Mononuclear cell (primary cell): ENCODE data around the gene CUL1. TPM values are rescaled to one million over a fixed set of nuclear protein-coding genes. Genes with fewer than 3 reads are reported as not detected.
"Not testable (repeated sequence)": the region's sequence is repeated elsewhere in the genome, so short reads cannot be mapped to it uniquely, and the experiment has no call there.

Experiments
- H3K27me3 ChIP-seq: 2 replicates; pipeline ENCODE4 v1.6.0; 2011; ENCODE audit warnings: low read length, control low read depth; ENCODE audit not compliant: insufficient read depth
- H3K4me1 ChIP-seq: 2 replicates; pipeline ENCODE4 v1.5.1; 2011; ENCODE audit warnings: mild to moderate bottlenecking, low read length, control low read depth; ENCODE audit not compliant: insufficient read depth
- H3K4me3 ChIP-seq: 2 replicates; pipeline ENCODE4 v1.5.1; 2011; ENCODE audit warnings: mild to moderate bottlenecking, low read length, moderate library complexity
- H3K9me3 ChIP-seq: 2 replicates; pipeline ENCODE4 v1.5.1; 2011; ENCODE audit warnings: low read depth, mild to moderate bottlenecking, control low read depth, low read length
- total RNA-seq: library from RNA; depleted of rRNA; stranded (reverse); fragments of >200 nt; gene quantifications from one replicate; pipeline ENCODE4 v1.2.3, GENCODE V29; 2012

The CUL1 gene
- total RNA-seq, 1 donor, result 35.1 TPM

DNA sequence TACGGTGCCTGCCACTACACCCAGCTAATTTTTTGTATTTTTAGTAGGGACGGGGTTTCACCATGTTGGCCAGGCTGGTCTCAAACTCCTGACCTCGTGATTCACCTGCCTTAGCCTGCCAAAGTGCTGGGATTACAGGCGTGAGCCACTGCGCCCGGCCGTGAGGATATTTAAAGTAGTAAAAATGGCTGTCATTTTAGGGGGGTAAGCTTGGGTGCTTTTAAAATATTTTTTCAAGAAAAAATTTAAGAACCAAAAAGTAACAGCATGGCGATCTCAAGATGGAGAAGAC lies 4.9 kb downstream of the CUL1 start:
- not testable (repeated sequence) for H3K4me3 ChIP-seq, H3K9me3 ChIP-seq, H3K27me3 ChIP-seq
- peaks cover 49% of the 10 kb centered on the region for H3K4me1 ChIP-seq

DNA sequence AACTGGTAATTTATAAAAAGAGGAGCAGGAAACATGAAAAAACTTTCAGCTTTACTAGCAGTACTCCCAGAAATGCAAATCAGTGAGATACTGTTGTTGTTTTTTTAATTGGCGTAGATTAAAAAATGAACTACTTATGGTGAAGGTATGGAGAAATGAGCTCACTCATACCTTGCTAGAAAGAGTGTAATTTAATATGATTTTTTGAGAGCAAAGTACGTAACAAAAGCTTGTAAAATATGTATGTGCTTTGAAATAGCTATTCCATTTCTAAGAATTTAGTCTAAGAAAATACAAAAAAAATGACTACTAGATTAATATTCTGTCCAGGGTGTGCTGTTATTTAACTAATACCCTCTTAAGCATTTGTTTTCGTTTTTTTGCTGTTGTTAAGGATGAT lies 5.5 kb downstream of the CUL1 start:
- Histone ChIP-seq H3K4me1 (peaks cover 49% of the 10 kb centered on the region), H3K27me3 (no peaks in the 10 kb centered on the region), H3K4me3 (no peak overlapping the region), H3K9me3 (no peaks in the 10 kb centered on the region)

- Histone ChIP-seq H3K27me3 (no peaks in the 10 kb centered on the region), H3K4me3 (no peak overlapping the region), H3K9me3 (no peaks in the 10 kb centered on the region), H3K4me1 (peaks cover 54% of the 10 kb centered on the region)
These were observed 6.3 kb downstream of the CUL1 start for GRCh38 chr7:148704970-148705369.

DNA sequence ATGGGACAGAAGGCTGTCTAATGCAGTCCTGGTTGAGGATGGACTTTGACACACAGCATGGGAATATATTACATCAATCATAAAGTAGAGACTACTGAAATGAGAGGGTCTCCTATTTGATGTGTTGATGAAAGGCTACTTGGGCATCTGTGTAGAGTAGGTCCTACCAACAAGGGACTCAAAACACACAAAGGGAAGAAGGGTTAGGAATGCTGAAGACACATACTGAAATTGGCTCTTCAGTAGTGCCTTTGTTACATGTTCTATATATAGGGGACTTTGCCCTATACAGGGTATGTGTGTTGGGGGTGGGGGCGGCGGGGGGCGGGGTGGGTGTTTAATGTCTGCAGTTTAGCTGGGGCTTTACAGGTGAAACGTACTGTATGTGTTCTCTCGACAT lies 7.7 kb downstream of the CUL1 start:
- Histone ChIP-seq H3K9me3 (no peaks in the 10 kb centered on the region), H3K4me3 (no peak overlapping the region), H3K27me3 (no peaks in the 10 kb centered on the region), H3K4me1 (peaks cover 54% of the 10 kb centered on the region)

GRCh38 chr7:148708026-148708885 lies 9.6 kb downstream of the CUL1 start:
- peaks cover 52% of the 10 kb centered on the region for H3K4me1 ChIP-seq
- no peaks in the 10 kb centered on the region for H3K27me3 ChIP-seq
- no peaks in the 10 kb centered on the region for H3K9me3 ChIP-seq
- H3K4me3 ChIP-seq, result no peak overlapping the region

DNA sequence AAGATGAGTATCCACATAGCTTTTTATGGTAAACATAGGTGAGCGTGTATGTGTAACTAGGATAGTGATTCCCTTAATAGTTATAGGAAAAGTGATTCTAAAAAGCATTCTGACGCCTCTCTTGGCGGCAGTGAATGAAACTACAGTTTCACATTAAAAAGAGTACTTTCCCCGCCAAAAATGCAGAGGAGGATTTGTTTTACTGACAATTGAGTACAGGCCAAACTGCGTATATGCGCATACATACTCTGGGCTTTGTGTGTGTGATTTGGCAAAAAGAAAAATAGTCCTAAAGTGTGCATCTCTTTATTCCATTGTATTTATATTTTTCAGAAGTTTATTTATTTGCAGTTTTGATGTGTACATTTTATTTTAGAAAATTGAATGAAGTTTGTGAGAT lies 10.3 kb downstream of the CUL1 start:
- Histone ChIP-seq H3K27me3 (no peaks in the 10 kb centered on the region), H3K4me3 (no peak overlapping the region), H3K9me3 (no peaks in the 10 kb centered on the region), H3K4me1 (peaks cover 48% of the 10 kb centered on the region)

DNA sequence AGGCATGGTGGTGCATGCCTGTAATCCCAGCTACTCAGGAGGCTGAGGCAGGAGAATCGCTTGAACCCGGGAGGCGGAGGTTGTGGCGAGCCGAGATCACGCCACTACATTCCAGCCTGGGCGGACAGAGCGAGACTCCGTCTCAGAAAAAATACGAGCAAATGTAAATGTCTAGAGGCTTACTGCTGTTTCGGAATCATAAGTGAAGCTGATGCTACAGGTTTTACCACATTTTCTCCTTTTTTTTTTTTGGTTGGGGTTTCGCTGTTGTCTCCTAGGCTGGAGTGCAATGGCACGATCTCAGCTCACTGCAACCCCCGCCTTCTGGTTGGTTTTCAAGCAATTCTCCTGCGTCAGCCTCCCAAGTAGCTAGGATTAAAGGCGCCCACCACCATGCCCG lies 11.7 kb downstream of the CUL1 start:
- H3K4me1 ChIP-seq, result peaks cover 59% of the 10 kb centered on the region
- not testable (repeated sequence) for H3K27me3 ChIP-seq

GRCh38 chr7:148711191-148712102 lies 12.7 kb downstream of the CUL1 start:
- Histone ChIP-seq H3K27me3 (no peaks in the 10 kb centered on the region), H3K4me3 (no peak overlapping the region), H3K4me1 (peaks cover 52% of the 10 kb centered on the region), H3K9me3 (no peaks in the 10 kb centered on the region)

More for the DNA sequence above, 11.7 kb downstream of the CUL1 start:
- H3K4me3 ChIP-seq, H3K9me3 ChIP-seq: not testable (repeated sequence)

DNA sequence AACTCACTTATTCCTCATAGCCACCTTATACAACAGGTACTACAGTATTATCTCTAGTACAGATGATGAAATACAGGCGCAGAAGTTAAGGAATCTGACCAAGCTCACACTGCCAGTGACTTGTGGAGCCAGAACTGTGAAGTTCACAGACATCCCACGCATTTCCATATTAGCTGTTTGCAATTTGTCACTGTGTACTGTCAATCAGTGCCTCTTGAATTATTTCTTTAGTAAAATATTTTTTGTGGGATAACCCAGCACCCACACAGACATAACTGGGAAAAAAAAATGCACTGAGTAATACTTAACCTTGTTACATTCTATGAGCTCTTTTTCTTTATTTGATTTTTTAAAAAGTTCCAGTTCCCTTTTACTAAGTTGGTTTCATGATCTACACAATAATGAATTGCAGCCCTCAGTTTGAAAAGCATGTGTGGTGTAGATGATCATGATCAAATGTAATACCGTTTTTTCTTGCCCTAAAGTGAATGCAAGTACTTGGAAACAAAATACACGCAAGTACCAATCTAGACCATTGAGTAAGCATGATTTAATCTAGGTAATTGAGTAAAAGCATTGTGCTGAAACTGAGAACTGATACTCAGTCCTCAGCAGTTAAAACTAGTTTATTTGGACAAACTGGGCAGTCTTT lies 14.1 kb downstream of the CUL1 start:
- H3K4me3 ChIP-seq, result no peak overlapping the region
- H3K4me1 ChIP-seq, result peaks cover 47% of the 10 kb centered on the region
- H3K27me3 ChIP-seq, result no peaks in the 10 kb centered on the region
- H3K9me3 ChIP-seq, result no peaks in the 10 kb centered on the region

DNA sequence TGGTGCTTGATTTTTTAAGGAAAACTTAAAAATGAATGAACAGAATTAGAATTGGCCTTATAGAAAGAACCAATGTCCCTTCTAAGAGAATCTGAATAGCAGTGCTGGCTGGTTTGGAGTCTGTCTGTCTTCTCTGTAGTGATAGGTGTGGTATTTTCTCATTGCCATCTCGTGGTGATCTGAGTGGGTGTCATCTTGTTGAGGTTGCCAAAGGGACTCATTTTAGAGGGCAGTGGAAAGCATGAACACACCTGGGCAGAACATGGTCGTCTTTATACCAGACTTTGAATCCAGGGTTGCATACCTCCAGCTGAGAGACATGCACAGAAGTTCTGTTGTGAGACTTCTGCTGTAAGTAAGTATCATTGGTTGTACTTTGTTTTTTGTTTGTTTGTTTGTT lies 15.8 kb downstream of the CUL1 start:
- no peaks in the 10 kb centered on the region for H3K9me3 ChIP-seq
- peaks cover 38% of the 10 kb centered on the region for H3K4me1 ChIP-seq
- H3K4me3 ChIP-seq, result no peak overlapping the region
- no peaks in the 10 kb centered on the region for H3K27me3 ChIP-seq

DNA sequence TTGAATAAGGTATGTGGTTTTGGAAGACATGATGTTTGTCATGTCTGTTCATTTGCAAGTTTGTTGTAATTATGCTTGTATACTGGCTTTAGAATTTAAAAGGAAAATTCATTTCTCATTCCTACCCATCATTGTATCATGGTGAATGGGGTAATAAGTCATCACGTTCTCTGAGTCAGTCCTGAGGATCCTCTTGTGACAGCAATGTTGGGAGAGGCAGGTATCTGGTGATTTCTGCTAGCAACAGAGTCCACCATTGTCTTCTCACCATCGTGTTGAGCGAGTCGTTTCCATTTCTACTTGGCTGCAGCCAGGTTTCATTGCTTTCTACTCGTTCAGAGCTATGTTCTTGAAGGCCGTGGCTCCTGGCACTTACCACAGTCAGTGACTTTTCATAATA lies 16.3 kb downstream of the CUL1 start:
- Histone ChIP-seq H3K9me3 (no peaks in the 10 kb centered on the region), H3K4me1 (peaks cover 39% of the 10 kb centered on the region), H3K4me3 (no peak overlapping the region), H3K27me3 (no peaks in the 10 kb centered on the region)

- no peaks in the 10 kb centered on the region for H3K27me3 ChIP-seq
- H3K4me1 ChIP-seq, result peaks cover 32% of the 10 kb centered on the region
- H3K4me3 ChIP-seq, result no peak overlapping the region
- no peaks in the 10 kb centered on the region for H3K9me3 ChIP-seq
These were observed 18.6 kb downstream of the CUL1 start for GRCh38 chr7:148717266-148717793.

GRCh38 chr7:148718431-148718830 lies 19.7 kb downstream of the CUL1 start:
- H3K4me1 ChIP-seq, result peaks cover 39% of the 10 kb centered on the region
- no peaks in the 10 kb centered on the region for H3K9me3 ChIP-seq
- no peak overlapping the region for H3K4me3 ChIP-seq
- H3K27me3 ChIP-seq, result no peaks in the 10 kb centered on the region

DNA sequence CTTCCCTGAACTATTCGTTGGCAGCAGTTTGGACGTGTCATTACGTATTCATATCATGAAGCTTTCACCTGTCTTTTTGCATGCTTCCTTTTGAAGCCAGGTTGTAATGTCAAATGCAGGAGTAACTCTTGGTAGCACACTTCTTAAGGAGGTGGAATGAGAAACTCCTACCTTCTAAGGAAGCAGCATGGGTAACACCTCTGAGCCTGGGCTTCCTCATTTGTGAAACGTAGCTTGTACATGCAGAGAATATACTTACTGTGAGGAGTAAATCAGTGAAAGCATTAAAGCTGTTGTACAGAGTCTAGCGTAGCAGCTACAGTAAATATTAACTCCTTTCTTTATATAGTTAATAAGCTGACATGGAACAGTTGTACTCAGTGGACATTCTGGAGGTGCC lies 21.1 kb downstream of the CUL1 start:
- Histone ChIP-seq H3K4me1 (peaks cover 34% of the 10 kb centered on the region), H3K27me3 (no peaks in the 10 kb centered on the region), H3K4me3 (no peak overlapping the region), H3K9me3 (no peaks in the 10 kb centered on the region)

DNA sequence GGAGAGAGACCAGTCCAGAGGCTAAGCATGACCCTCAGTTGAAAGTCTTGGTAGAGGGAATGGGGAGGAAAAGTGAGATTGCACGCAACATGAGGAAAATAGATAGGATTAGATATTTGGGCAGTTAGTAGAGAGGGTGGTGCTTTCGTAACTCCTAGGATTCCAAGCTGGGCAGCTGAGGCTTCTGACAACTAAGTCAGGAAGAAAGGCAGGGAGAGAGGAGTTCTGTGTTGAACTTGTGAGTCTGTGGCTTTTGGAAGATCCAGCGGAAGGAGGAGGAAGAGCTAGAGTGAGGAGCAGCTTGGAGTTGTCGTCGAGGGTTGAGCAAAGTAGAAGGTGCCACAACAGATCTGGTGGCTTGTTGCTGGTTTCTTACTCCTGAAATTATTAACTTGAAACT lies 21.8 kb downstream of the CUL1 start:
- Histone ChIP-seq H3K9me3 (no peaks in the 10 kb centered on the region), H3K4me1 (peaks cover 33% of the 10 kb centered on the region), H3K4me3 (no peak overlapping the region), H3K27me3 (no peaks in the 10 kb centered on the region)
